ENCODE results near the gene SLC6A9.

GRCh38 chr1:43985984-43986595, 45.2 kb downstream of the SLC6A9 start:
- TF ChIP-seq, protein P1, sequence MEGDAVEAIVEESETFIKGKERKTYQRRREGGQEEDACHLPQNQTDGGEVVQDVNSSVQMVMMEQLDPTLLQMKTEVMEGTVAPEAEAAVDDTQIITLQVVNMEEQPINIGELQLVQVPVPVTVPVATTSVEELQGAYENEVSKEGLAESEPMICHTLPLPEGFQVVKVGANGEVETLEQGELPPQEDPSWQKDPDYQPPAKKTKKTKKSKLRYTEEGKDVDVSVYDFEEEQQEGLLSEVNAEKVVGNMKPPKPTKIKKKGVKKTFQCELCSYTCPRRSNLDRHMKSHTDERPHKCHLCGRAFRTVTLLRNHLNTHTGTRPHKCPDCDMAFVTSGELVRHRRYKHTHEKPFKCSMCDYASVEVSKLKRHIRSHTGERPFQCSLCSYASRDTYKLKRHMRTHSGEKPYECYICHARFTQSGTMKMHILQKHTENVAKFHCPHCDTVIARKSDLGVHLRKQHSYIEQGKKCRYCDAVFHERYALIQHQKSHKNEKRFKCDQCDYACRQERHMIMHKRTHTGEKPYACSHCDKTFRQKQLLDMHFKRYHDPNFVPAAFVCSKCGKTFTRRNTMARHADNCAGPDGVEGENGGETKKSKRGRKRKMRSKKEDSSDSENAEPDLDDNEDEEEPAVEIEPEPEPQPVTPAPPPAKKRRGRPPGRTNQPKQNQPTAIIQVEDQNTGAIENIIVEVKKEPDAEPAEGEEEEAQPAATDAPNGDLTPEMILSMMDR (IDR thresholded peaks at IDR 0.05) = no peak
- no peak for TF ChIP-seq POLR2AphosphoS5 (IDR thresholded peaks at IDR 0.05)
- no peak for TF ChIP-seq POLR2A (IDR thresholded peaks at IDR 0.05)
- TF ChIP-seq EP300 (IDR thresholded peaks at IDR 0.05) = no peak
